NCI-H82 (cell line): ENCODE results near the gene PCDHGA2.
A peak's percentile ranks its signal among the peaks of the same experiment; 100 is the strongest.
"Not testable (repeated sequence)": the region's sequence is repeated elsewhere in the genome, so short reads cannot be mapped to it uniquely, and the experiment has no call there.

Source experiments
- DNase-seq: peaks from one replicate; lab custom pipeline; 2025; lab: John Stamatoyannopoulos, UW

The PCDHGA2 gene

GRCh38 chr5:141338538-141339306, at the start of gene PCDHGA2:
PCDHGA2 (plus strand) TSS chr5:141338760.
- DNase-seq = peak; percentile 21

GRCh38 chr5:141298376-141298775, 40.2 kb upstream of the PCDHGA2 start:
- DNase-seq = no peak

GRCh38 chr5:141303756-141304155, 34.8 kb upstream of the PCDHGA2 start, which contains the start of gene SLC25A2:
SLC25A2 (minus strand) TSS chr5:141304049; CDS start chr5:141303865, 184 bp downstream.
- no peak for DNase-seq

- DNase-seq = no peak
These were observed 31.9 kb upstream of the PCDHGA2 start for GRCh38 chr5:141306630-141307029.

- DNase-seq = no peak
These were observed 24.8 kb upstream of the PCDHGA2 start for GRCh38 chr5:141313711-141314110.

- not testable (repeated sequence) for DNase-seq
These were observed 21.6 kb upstream of the PCDHGA2 start for GRCh38 chr5:141316963-141317362.

- no peak for DNase-seq
These were observed 19.4 kb upstream of the PCDHGA2 start for GRCh38 chr5:141319202-141319601.

- no peak for DNase-seq
These were observed 18.9 kb upstream of the PCDHGA2 start for GRCh38 chr5:141319699-141320098.

- peak; percentile 91 for DNase-seq
These were observed 18.1 kb upstream of the PCDHGA2 start, which contains the start of gene TAF7 for GRCh38 chr5:141320225-141321169. TAF7 (minus strand) TSS chr5:141320784; CDS start chr5:141320044, 740 bp downstream.

GRCh38 chr5:141322261-141322660, 16.3 kb upstream of the PCDHGA2 start:
- DNase-seq = no peak

GRCh38 chr5:141326088-141326854, 12.3 kb upstream of the PCDHGA2 start:
- peak; percentile 66 for DNase-seq

- no peak for DNase-seq
These were observed 10.3 kb upstream of the PCDHGA2 start for GRCh38 chr5:141328231-141328630.

- DNase-seq = peak; percentile 7
These were observed 8.1 kb upstream of the PCDHGA2 start, which contains the start of gene PCDHGA1 for GRCh38 chr5:141330299-141331080. PCDHGA1 (plus strand) TSS chr5:141330514.

GRCh38 chr5:141332571-141332970, 6.0 kb upstream of the PCDHGA2 start:
- not testable (repeated sequence) for DNase-seq

GRCh38 chr5:141340781-141341354, 2.3 kb downstream of the PCDHGA2 start:
- not testable (repeated sequence) for DNase-seq

- no peak for DNase-seq
These were observed 4.2 kb downstream of the PCDHGA2 start for GRCh38 chr5:141342773-141343172.

GRCh38 chr5:141343242-141343952, 4.8 kb downstream of the PCDHGA2 start, which contains the start of gene PCDHGA3:
PCDHGA3 (plus strand) TSS chr5:141343829; CDS start chr5:141344034, 205 bp downstream.
- DNase-seq = peak; percentile 16

- no peak for DNase-seq
These were observed 5.4 kb downstream of the PCDHGA2 start for GRCh38 chr5:141343953-141344463.

- no peak for DNase-seq
These were observed 6.8 kb downstream of the PCDHGA2 start for GRCh38 chr5:141345327-141345726.
